K562 (cell line): ENCODE data around the gene UNC45A. TPM values are rescaled to one million over a fixed set of nuclear protein-coding genes. Genes with fewer than 3 reads are reported as not detected.
A peak's percentile ranks its signal among the peaks of the same experiment; 100 is the strongest.

Experiments
- ARHGAP35 ChIP-seq: fragments of 450-650 bp; IDR thresholded peaks from 2 replicates; pipeline ENCODE4 v1.6.1; 2018; ENCODE audit not compliant: partially characterized antibody
- CBFA2T2 ChIP-seq: fragments of 450-650 bp; conservative IDR thresholded peaks from 2 replicates; pipeline ENCODE4 v1.6.1; 2017; ENCODE audit warnings: mild to moderate bottlenecking
- CCNT2 ChIP-seq: IDR thresholded peaks from 2 replicates; pipeline ENCODE4 v1.6.1; 2011; ENCODE audit warnings: borderline replicate concordance, low read depth, mild to moderate bottlenecking, moderate library complexity, mixed read lengths, low read length; ENCODE audit not compliant: insufficient read length; ENCODE audit errors: extremely low read depth
- DMBX1 ChIP-seq: fragments of 250-450 bp; sonication (Bioruptor Pico); IDR thresholded peaks from 2 replicates; pipeline ENCODE4 v1.8.0; 2022; ENCODE audit warnings: inconsistent platforms, mild to moderate bottlenecking, moderate library complexity, borderline replicate concordance
- ELF2 ChIP-seq: fragments of 250-450 bp; sonication (Bioruptor Pico); IDR thresholded peaks from 2 replicates; pipeline ENCODE4 v1.5.0; 2021; ENCODE audit warnings: mild to moderate bottlenecking
- JUNB ChIP-seq: fragments of 450-650 bp; formaldehyde crosslinking; conservative IDR thresholded peaks from 2 replicates; pipeline ENCODE4 v1.4.0; 2020; ENCODE audit warnings: mild to moderate bottlenecking
- KAT2B ChIP-seq: IDR thresholded peaks from one replicate; pipeline ENCODE4 v1.6.1; 2012; ENCODE audit warnings: low read depth, mild to moderate bottlenecking, control low read depth, inconsistent platforms, low read length, moderate library complexity
- LCOR ChIP-seq: sonication (generic); formaldehyde crosslinking; IDR thresholded peaks from 2 replicates; pipeline ENCODE4 v1.8.0; 2022; ENCODE audit warnings: mild to moderate bottlenecking, missing genetic modification reagents
- NCOR1 ChIP-seq: fragments of 450-650 bp; IDR thresholded peaks from 2 replicates; pipeline ENCODE4 v1.6.1; 2016; ENCODE audit warnings: mild to moderate bottlenecking, moderate library complexity
- NFIX ChIP-seq: fragments of 250-450 bp; sonication (Bioruptor Pico); IDR thresholded peaks from 2 replicates; pipeline ENCODE4 v1.4.0; 2020; ENCODE audit warnings: low read depth, mild to moderate bottlenecking, moderate library complexity
- RBM15 ChIP-seq: fragments of 200-400 bp; formaldehyde crosslinking; IDR thresholded peaks from 2 replicates; pipeline ENCODE4 v1.6.1; 2018; ENCODE audit warnings: mild to moderate bottlenecking, low read length, moderate library complexity; ENCODE audit not compliant: insufficient read depth
- TCF3 ChIP-seq: sonication (generic); formaldehyde crosslinking; IDR thresholded peaks from 2 replicates; pipeline ENCODE4 v1.4.0; 2020; ENCODE audit warnings: mild to moderate bottlenecking, missing genetic modification reagents
- TRIM28 ChIP-seq: fragments of 450-650 bp; IDR thresholded peaks from 2 replicates; pipeline ENCODE4 v1.6.1; 2017
- polyA plus RNA-seq, 8 experiments: library from polyadenylated mRNA; depleted of rRNA in 4 of 8; stranded (reverse) in 5 of 8; unstranded in 3 of 8; fragments of >200 nt; fragmentation: Nextera tagmentation in 2 of 8; fragmentation: Illumina TruSeq in 1 of 8; extraction: Ambion mirVana in 2 of 8; extraction: Trizol in 1 of 8; gene quantifications; 2 replicates each; pipeline versions ENCODE4 v1.2.1 to v1.2.3, GENCODE V29; 2011 to 2014; ENCODE audit warnings: inconsistent platforms in 1 of 8, missing spikeins in 1 of 8
- total RNA-seq, 7 experiments: library from RNA; depleted of rRNA in 6 of 7; stranded (reverse); fragments of >200 nt in 6 of 7; fragmentation: Illumina TruSeq in 2 of 7; extraction: Trizol in 2 of 7; gene quantifications; 2 replicates each; pipeline versions ENCODE4 v1.2.1 to v1.2.3, GENCODE V29; 2011 to 2021; ENCODE audit warnings: low replicate concordance in 1 of 7
- TF ChIP-seq, protein P1 (sequence below): fragments of 250-450 bp; sonication (Bioruptor Pico); IDR thresholded peaks from 2 replicates; pipeline ENCODE4 v1.6.1; 2021; ENCODE audit warnings: mild to moderate bottlenecking
- TF ChIP-seq, protein P2 (sequence below): fragments of 150-350 bp; conservative IDR thresholded peaks from 2 replicates; pipeline ENCODE4 v1.6.1; 2014; ENCODE audit warnings: low read length
- TF ChIP-seq, protein P3 (sequence below): sonication (generic); formaldehyde crosslinking; IDR thresholded peaks from 2 replicates; pipeline ENCODE4 v1.8.1; 2023; ENCODE audit warnings: missing genetic modification reagents, mild to moderate bottlenecking, borderline replicate concordance
- TF ChIP-seq, protein P4 (sequence below): sonication (generic); formaldehyde crosslinking; IDR thresholded peaks from 2 replicates; pipeline ENCODE4 v1.8.0; 2022; ENCODE audit warnings: mild to moderate bottlenecking, missing genetic modification reagents
- TF ChIP-seq, protein P5 (sequence below): fragments of 450-650 bp; formaldehyde crosslinking; IDR thresholded peaks from 2 replicates; pipeline ENCODE4 v1.4.0; 2020; ENCODE audit warnings: mild to moderate bottlenecking, moderate library complexity

UNC45A gene
- total and polyA plus RNA-seq, 9 of the 15 experiments (the other 6 are each of a cell fraction or from before 2014, with no cell fraction given): 22.4 to 79.3 (median 43.7) TPM

DNA sequence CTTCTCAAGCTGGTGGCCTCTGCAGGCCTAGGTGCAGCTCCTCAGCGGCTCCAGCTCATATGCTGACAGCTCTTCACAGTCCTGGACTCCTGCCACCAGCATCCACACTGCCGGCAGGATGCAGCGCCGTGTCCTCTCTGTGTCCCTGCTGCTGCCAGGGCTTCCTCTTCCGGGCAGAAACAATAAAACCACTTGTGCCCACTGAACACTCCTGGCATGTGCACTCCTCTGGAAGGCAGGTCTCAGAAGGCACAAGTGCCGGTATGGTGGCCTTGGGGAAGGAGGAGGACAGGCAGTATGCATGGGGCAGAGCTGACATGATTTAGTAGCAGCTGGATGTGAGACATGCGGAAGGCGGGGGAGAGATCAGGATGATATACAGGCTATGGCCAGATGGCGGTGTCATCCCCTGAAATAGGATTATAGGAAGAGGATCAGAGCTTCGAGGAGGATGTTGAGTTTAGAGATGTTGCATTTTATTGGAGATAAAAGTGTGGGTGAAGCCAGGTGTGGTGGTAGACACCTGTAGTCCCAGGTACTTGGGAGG lies 39.4 kb upstream of the UNC45A start (continued):
- TF ChIP-seq, protein P1, sequence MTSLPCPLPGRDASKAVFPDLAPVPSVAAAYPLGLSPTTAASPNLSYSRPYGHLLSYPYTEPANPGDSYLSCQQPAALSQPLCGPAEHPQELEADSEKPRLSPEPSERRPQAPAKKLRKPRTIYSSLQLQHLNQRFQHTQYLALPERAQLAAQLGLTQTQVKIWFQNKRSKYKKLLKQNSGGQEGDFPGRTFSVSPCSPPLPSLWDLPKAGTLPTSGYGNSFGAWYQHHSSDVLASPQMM: no peak
- TF ChIP-seq, protein P2, sequence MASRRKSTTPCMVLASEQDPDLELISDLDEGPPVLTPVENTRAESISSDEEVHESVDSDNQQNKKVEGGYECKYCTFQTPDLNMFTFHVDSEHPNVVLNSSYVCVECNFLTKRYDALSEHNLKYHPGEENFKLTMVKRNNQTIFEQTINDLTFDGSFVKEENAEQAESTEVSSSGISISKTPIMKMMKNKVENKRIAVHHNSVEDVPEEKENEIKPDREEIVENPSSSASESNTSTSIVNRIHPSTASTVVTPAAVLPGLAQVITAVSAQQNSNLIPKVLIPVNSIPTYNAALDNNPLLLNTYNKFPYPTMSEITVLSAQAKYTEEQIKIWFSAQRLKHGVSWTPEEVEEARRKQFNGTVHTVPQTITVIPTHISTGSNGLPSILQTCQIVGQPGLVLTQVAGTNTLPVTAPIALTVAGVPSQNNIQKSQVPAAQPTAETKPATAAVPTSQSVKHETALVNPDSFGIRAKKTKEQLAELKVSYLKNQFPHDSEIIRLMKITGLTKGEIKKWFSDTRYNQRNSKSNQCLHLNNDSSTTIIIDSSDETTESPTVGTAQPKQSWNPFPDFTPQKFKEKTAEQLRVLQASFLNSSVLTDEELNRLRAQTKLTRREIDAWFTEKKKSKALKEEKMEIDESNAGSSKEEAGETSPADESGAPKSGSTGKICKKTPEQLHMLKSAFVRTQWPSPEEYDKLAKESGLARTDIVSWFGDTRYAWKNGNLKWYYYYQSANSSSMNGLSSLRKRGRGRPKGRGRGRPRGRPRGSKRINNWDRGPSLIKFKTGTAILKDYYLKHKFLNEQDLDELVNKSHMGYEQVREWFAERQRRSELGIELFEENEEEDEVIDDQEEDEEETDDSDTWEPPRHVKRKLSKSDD: no peak
- no peak for TF ChIP-seq ARHGAP35
- no peak for TF ChIP-seq LCOR (CRISPR knock-in tag)
- no peak for TF ChIP-seq DMBX1 (CRISPR knock-in tag)
- TF ChIP-seq TRIM28: peak; percentile 55; the same call in 1 of the 2 replicates
- no peak for TF ChIP-seq NFIX
- TF ChIP-seq, protein P3, sequence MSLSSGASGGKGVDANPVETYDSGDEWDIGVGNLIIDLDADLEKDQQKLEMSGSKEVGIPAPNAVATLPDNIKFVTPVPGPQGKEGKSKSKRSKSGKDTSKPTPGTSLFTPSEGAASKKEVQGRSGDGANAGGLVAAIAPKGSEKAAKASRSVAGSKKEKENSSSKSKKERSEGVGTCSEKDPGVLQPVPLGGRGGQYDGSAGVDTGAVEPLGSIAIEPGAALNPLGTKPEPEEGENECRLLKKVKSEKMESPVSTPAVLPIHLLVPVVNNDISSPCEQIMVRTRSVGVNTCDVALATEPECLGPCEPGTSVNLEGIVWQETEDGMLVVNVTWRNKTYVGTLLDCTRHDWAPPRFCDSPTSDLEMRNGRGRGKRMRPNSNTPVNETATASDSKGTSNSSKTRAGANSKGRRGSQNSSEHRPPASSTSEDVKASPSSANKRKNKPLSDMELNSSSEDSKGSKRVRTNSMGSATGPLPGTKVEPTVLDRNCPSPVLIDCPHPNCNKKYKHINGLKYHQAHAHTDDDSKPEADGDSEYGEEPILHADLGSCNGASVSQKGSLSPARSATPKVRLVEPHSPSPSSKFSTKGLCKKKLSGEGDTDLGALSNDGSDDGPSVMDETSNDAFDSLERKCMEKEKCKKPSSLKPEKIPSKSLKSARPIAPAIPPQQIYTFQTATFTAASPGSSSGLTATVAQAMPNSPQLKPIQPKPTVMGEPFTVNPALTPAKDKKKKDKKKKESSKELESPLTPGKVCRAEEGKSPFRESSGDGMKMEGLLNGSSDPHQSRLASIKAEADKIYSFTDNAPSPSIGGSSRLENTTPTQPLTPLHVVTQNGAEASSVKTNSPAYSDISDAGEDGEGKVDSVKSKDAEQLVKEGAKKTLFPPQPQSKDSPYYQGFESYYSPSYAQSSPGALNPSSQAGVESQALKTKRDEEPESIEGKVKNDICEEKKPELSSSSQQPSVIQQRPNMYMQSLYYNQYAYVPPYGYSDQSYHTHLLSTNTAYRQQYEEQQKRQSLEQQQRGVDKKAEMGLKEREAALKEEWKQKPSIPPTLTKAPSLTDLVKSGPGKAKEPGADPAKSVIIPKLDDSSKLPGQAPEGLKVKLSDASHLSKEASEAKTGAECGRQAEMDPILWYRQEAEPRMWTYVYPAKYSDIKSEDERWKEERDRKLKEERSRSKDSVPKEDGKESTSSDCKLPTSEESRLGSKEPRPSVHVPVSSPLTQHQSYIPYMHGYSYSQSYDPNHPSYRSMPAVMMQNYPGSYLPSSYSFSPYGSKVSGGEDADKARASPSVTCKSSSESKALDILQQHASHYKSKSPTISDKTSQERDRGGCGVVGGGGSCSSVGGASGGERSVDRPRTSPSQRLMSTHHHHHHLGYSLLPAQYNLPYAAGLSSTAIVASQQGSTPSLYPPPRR (CRISPR knock-in tag): no peak
- TF ChIP-seq KAT2B: no peak
- TF ChIP-seq, protein P4, sequence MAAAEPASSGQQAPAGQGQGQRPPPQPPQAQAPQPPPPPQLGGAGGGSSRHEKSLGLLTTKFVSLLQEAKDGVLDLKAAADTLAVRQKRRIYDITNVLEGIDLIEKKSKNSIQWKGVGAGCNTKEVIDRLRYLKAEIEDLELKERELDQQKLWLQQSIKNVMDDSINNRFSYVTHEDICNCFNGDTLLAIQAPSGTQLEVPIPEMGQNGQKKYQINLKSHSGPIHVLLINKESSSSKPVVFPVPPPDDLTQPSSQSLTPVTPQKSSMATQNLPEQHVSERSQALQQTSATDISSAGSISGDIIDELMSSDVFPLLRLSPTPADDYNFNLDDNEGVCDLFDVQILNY (CRISPR knock-in tag): 0 out of 2 replicates have a peak, but pooled peaks have one; percentile 14
- TF ChIP-seq, protein P5, sequence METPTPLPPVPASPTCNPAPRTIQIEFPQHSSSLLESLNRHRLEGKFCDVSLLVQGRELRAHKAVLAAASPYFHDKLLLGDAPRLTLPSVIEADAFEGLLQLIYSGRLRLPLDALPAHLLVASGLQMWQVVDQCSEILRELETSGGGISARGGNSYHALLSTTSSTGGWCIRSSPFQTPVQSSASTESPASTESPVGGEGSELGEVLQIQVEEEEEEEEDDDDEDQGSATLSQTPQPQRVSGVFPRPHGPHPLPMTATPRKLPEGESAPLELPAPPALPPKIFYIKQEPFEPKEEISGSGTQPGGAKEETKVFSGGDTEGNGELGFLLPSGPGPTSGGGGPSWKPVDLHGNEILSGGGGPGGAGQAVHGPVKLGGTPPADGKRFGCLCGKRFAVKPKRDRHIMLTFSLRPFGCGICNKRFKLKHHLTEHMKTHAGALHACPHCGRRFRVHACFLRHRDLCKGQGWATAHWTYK (CRISPR knock-in tag): no peak
- TF ChIP-seq RBM15: no peak
- TF ChIP-seq NCOR1: peak; percentile 43
- no peak for TF ChIP-seq JUNB
- TF ChIP-seq ELF2 (CRISPR knock-in tag): peak; percentile 40; the same call in 1 of the 2 replicates
- TF ChIP-seq CCNT2: no peak
- 0 out of 2 replicates have a peak, but pooled peaks have one; percentile 37 for TF ChIP-seq TCF3 (CRISPR knock-in tag)
- peak; percentile 67 for TF ChIP-seq CBFA2T2
